Neural cell (in vitro differentiated cells): ENCODE results near the gene GRHL1. TPM values are rescaled to one million over a fixed set of nuclear protein-coding genes. Genes with fewer than 3 reads are reported as not detected.

Experiments
- H2AFZ ChIP-seq: fragments of 200-600, 300-800 bp; sonication (generic), shearing (Covaris generic); 2 replicates; pipeline ENCODE4 v1.6.0; 2014; ENCODE audit warnings: low read depth, mild to moderate bottlenecking, antibody characterized with exemption, low read length, moderate library complexity
- H3F3A ChIP-seq: fragments of 200-600 bp; shearing (Covaris generic); 2 replicates; pipeline ENCODE4 v1.6.1; 2016; ENCODE audit warnings: mild to moderate bottlenecking, moderate library complexity, mixed read lengths, antibody characterized with exemption, low read length; ENCODE audit not compliant: insufficient read depth, poor library complexity, severe bottlenecking
- H3K27ac ChIP-seq: fragments of 200-600, 300-800 bp; sonication (generic), shearing (Covaris generic); 2 replicates; pipeline ENCODE4 v1.5.1; 2014; ENCODE audit warnings: mild to moderate bottlenecking, low read length, moderate library complexity
- H3K27me3 ChIP-seq: fragments of 300-800, 200-600 bp; sonication (generic), shearing (Covaris generic); 2 replicates; pipeline ENCODE4 v1.6.0; 2014; ENCODE audit warnings: mild to moderate bottlenecking, low read depth, low read length, moderate library complexity; ENCODE audit not compliant: insufficient read depth
- H3K36me3 ChIP-seq: fragments of 300-800, 200-600 bp; sonication (generic), shearing (Covaris generic); 2 replicates; pipeline ENCODE4 v1.5.1; 2014; ENCODE audit warnings: mild to moderate bottlenecking, antibody characterized with exemption, low read length, moderate library complexity; ENCODE audit not compliant: insufficient read depth
- H3K4me2 ChIP-seq: fragments of 300-800, 200-600 bp; sonication (generic), shearing (Covaris generic); 2 replicates; pipeline ENCODE4 v1.6.0; 2014; ENCODE audit warnings: mild to moderate bottlenecking, low read length
- H3K4me3 ChIP-seq: fragments of 300-800, 200-600 bp; sonication (generic), shearing (Covaris generic); 2 replicates; pipeline ENCODE4 v1.5.1; 2014; ENCODE audit warnings: mild to moderate bottlenecking, low read length, moderate library complexity
- H3K79me2 ChIP-seq: fragments of 200-600 bp; shearing (Covaris generic); replicated peaks from 2 replicates; pipeline ENCODE4 v1.6.0; 2014; ENCODE audit warnings: mild to moderate bottlenecking, low read length, moderate library complexity; ENCODE audit not compliant: insufficient read depth
- H3K9ac ChIP-seq: fragments of 300-800, 200-600 bp; sonication (generic), shearing (Covaris generic); 2 replicates; pipeline ENCODE4 v1.6.1; 2016; ENCODE audit warnings: mild to moderate bottlenecking, low read length, mixed read lengths
- H3K9me2 ChIP-seq: fragments of 200-600 bp; shearing (Covaris generic); 2 replicates; pipeline ENCODE4 v1.6.1; 2016; ENCODE audit warnings: mild to moderate bottlenecking, low read length, mixed read lengths; ENCODE audit not compliant: insufficient read depth
- H3K9me3 ChIP-seq: fragments of 200-600, 300-800 bp; sonication (generic), shearing (Covaris generic); 2 replicates; pipeline ENCODE4 v1.6.1; 2016; ENCODE audit warnings: mild to moderate bottlenecking, mixed run types, low read length, moderate library complexity, mixed read lengths
- H4K20me1 ChIP-seq: fragments of 200-600 bp; shearing (Covaris generic); 2 replicates; pipeline ENCODE4 v1.6.1; 2016; ENCODE audit warnings: mild to moderate bottlenecking, mixed run types; ENCODE audit not compliant: insufficient read depth
- CTCF ChIP-seq: fragments of 450-650 bp; IDR thresholded peaks from 2 replicates; pipeline ENCODE4 v1.5.1; 2014; ENCODE audit warnings: antibody characterized with exemption, mild to moderate bottlenecking, moderate library complexity; ENCODE audit not compliant: poor library complexity, severe bottlenecking
- EP300 ChIP-seq: fragments of 450-650 bp; conservative IDR thresholded peaks from 2 replicates; pipeline ENCODE4 v1.6.1; 2014; ENCODE audit warnings: antibody characterized with exemption, mild to moderate bottlenecking, moderate library complexity; ENCODE audit not compliant: poor library complexity, severe bottlenecking
- EZH2 ChIP-seq: fragments of 200-600, 300-800 bp; shearing (Covaris generic), sonication (generic); IDR thresholded peaks from 2 replicates; pipeline ENCODE4 v1.6.1; 2014; ENCODE audit warnings: antibody characterized with exemption, low read length, borderline replicate concordance, mild to moderate bottlenecking; ENCODE audit not compliant: insufficient read depth, poor library complexity, severe bottlenecking
- MXI1 ChIP-seq: fragments of 450-650 bp; conservative IDR thresholded peaks from 2 replicates; pipeline ENCODE4 v1.6.1; 2014; ENCODE audit warnings: antibody characterized with exemption, mild to moderate bottlenecking; ENCODE audit not compliant: poor library complexity, severe bottlenecking
- POLR2AphosphoS5 ChIP-seq: IDR thresholded peaks from 2 replicates; pipeline ENCODE4 v1.6.1; 2012
- RAD21 ChIP-seq: fragments of 450-650 bp; conservative IDR thresholded peaks from 2 replicates; pipeline ENCODE4 v1.6.1; 2014; ENCODE audit warnings: antibody characterized with exemption, mild to moderate bottlenecking, moderate library complexity
- REST ChIP-seq: IDR thresholded peaks from 2 replicates; pipeline ENCODE4 v1.6.1; 2012; ENCODE audit warnings: borderline replicate concordance
- SMC3 ChIP-seq: fragments of 450-650 bp; conservative IDR thresholded peaks from 2 replicates; pipeline ENCODE4 v1.6.1; 2014; ENCODE audit warnings: antibody characterized with exemption, mild to moderate bottlenecking, moderate library complexity; ENCODE audit not compliant: poor library complexity
- TAF1 ChIP-seq: IDR thresholded peaks from 2 replicates; pipeline ENCODE4 v1.6.1; 2012; ENCODE audit warnings: low read depth
- polyA plus RNA-seq: library from polyadenylated mRNA; depleted of rRNA; stranded (reverse); fragments of >200 nt; gene quantifications from 2 replicates; pipeline ENCODE4 v1.2.3, GENCODE V29; 2014

GRHL1 gene
- polyA plus RNA-seq, 1 donor from 2014 or later = 26.3 TPM

- no peak overlapping the region for H3K4me2 ChIP-seq
- H3K27me3 ChIP-seq = no peaks in the 10 kb centered on the region
- no peaks in the 10 kb centered on the region for H3K79me2 ChIP-seq
- no peaks in the 10 kb centered on the region for H3K9me3 ChIP-seq
- no peaks in the 10 kb centered on the region for H4K20me1 ChIP-seq
- no peak overlapping the region for H3K4me3 ChIP-seq
- H3K9ac ChIP-seq = no peak overlapping the region
- H3K27ac ChIP-seq = no peak overlapping the region
- H3F3A ChIP-seq = no peaks in the 10 kb centered on the region
- H2AFZ ChIP-seq = no peak overlapping the region
- no peak for TF ChIP-seq SMC3
- TF ChIP-seq RAD21 = no peak
- TF ChIP-seq REST = no peak
- no peak for TF ChIP-seq TAF1
- no peak for TF ChIP-seq EP300
- no peak for TF ChIP-seq POLR2AphosphoS5
- TF ChIP-seq EZH2 = no peak
- no peak for TF ChIP-seq CTCF
- no peak for TF ChIP-seq MXI1
- H3K36me3 ChIP-seq = no peaks in the 10 kb centered on the region
- H3K9me2 ChIP-seq = no peaks in the 10 kb centered on the region
Measured at GRCh38 chr2:10045561-10046355, 94.3 kb downstream of the GRHL1 start.

- H3F3A ChIP-seq = no peaks in the 10 kb centered on the region
- H3K9me2 ChIP-seq = no peaks in the 10 kb centered on the region
- H3K27ac ChIP-seq = no peak overlapping the region
- no peaks in the 10 kb centered on the region for H3K36me3 ChIP-seq
- TF ChIP-seq SMC3 (no peak), MXI1 (no peak), POLR2AphosphoS5 (no peak), RAD21 (no peak), REST (no peak), EP300 (no peak), TAF1 (no peak), EZH2 (no peak), CTCF (no peak)
- H4K20me1 ChIP-seq = no peaks in the 10 kb centered on the region
- H3K4me2 ChIP-seq = no peak overlapping the region
- H3K27me3 ChIP-seq = no peaks in the 10 kb centered on the region
- H3K79me2 ChIP-seq = no peaks in the 10 kb centered on the region
- H2AFZ ChIP-seq = no peak overlapping the region
- H3K9ac ChIP-seq = no peak overlapping the region
- no peak overlapping the region for H3K4me3 ChIP-seq
- no peaks in the 10 kb centered on the region for H3K9me3 ChIP-seq
Measured at GRCh38 chr2:10046931-10047330, 95.4 kb downstream of the GRHL1 start.
